ENCODE results near the gene ZNF726. TPM values are rescaled to one million over a fixed set of nuclear protein-coding genes. Genes with fewer than 3 reads are reported as not detected.
"Not testable (repeated sequence)": the region's sequence is repeated elsewhere in the genome, so short reads cannot be mapped to it uniquely, and the experiment has no call there.

ZNF726 gene
- total RNA-seq, 1 experiment from 2014 or later = 8.3 TPM

- DNase-seq (ENCODE audit: low read depth) = no peak
Measured at GRCh38 chr19:23943411-23943810, 28.7 kb downstream of the ZNF726 start.

DNA sequence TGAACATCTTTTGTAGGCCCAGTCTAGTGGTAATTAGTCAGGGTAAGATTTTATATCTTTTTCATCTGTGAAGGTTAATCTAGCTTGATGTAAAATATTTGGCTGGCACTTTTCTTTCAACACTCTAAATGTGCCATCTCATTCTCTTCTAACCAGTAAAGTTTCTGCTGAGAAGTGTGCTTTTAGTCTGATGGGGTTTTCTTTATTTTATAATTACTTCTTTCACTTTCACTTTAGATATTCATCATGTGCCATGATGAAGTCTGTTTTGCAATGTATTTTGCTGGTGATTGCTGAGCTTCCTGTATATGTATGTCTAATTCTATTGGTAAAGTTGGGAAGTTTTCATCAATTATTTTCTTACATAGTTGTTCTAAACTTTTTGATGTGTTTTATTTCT lies 31.9 kb downstream of the ZNF726 start:
- peak; percentile 11 for DNase-seq (ENCODE audit: low read depth)

DNA sequence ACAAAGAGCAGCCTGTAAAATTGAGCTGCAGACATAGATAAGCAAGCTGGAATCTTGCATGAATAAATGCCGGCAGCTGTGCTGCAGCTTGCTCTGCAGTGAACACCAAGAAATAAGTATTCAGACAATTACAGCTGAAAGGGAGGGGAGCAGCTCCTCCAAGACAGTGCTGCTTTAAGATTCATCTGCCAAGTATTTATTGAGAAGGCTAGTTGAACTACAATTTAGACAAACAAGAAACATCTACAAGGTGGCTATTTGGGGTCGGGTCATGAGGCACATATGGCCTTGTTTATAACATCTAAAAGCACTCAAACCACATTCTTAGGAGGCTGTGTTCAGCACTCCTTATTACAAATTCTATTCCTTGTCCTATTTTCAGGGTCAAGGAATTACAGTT lies 34.9 kb downstream of the ZNF726 start:
- no peak for DNase-seq (ENCODE audit: low read depth)

DNA sequence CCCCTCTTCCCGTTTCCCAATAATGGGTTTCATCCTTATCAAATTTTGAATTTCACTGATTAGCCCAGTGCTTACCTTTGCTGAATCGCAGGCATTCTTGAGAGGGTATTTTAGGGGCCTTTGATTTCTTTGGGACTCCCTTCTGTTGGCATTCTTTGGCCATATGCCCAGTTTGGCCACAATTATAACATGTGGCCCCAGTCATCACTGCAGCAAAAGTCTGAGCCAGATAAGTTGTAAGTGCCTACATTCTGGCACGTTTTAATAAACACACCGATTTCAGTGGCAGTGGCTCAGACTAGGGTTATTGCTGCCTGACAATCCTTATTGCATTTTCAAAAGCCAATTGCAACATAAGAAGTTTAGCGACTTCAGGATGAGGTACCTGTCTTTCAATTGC lies 41.4 kb downstream of the ZNF726 start:
- peak; percentile 60 for DNase-seq (ENCODE audit: low read depth)

GRCh38 chr19:23957660-23958281 lies 43.1 kb downstream of the ZNF726 start:
- DNase-seq (ENCODE audit: low read depth) = peak; percentile 91

- DNase-seq (ENCODE audit: low read depth) = not testable (repeated sequence)
Measured at GRCh38 chr19:23963396-23963795, 48.7 kb downstream of the ZNF726 start.

DNA sequence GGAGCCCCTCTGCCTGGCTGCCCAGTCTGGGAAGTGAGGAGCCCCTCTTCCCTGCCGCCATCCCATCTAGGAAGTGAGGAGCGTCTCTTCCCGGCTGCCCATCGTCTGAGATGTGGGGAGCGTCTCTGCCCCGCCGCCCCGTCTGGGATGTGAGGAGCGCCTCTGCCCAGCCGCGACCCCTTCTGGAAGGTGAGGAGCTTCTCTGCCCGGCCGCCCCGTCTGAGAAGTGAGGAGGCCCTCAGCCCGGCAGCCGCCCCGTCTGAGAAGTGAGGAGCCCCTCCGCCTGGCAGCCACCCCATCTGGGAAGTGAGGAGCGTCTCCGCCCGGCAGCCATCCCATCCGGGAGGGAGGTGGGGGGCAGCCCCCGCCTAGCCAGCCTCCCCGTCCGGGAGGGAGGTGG lies 49.2 kb downstream of the ZNF726 start:
- not testable (repeated sequence) for DNase-seq (ENCODE audit: low read depth)

- not testable (repeated sequence) for DNase-seq (ENCODE audit: low read depth)
Measured at GRCh38 chr19:23964334-23964733, 49.6 kb downstream of the ZNF726 start.

DNA sequence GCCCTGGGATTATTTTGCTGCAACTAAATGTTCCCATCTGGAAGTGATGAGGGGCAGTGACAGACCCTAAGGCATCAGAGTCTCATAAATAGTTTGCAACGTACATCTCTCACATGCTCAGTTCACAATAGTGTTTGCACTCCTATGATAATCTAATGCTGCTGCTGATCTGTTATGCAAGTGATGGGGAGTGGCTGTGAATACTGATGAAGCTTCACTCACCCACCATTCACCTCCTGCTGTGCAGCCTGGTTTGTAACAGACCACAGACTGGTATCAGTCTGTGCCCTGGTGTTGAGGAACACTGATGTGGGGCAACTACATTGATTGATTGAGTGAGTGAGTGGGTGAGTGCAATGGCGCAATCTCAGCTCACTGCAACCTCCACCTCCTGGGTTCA lies 54.9 kb downstream of the ZNF726 start:
- no peak for DNase-seq (ENCODE audit: low read depth)

GRCh38 chr19:23971598-23971997 lies 56.9 kb downstream of the ZNF726 start:
- no peak for DNase-seq (ENCODE audit: low read depth)

DNA sequence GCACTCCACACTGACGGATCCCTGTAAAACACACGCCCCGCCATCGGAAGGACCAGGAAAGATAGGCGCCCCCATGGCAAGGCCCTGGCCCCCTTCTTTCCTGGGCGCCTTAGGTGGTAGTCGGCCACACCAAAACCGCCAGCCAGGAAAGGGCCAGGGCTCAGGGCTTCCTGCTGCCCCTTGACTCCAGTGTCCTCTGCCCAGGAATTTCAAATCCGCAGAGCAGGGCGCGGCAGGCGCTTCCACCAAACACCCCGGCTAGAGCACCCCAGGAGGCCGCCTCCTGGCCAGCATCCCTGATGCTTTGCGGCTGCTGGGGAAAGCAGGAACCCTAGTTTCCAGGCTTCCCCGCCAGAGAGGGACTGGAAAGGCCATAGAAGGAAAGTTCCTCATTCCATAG lies 57.5 kb downstream of the ZNF726 start:
- DNase-seq (ENCODE audit: low read depth) = no peak

DNA sequence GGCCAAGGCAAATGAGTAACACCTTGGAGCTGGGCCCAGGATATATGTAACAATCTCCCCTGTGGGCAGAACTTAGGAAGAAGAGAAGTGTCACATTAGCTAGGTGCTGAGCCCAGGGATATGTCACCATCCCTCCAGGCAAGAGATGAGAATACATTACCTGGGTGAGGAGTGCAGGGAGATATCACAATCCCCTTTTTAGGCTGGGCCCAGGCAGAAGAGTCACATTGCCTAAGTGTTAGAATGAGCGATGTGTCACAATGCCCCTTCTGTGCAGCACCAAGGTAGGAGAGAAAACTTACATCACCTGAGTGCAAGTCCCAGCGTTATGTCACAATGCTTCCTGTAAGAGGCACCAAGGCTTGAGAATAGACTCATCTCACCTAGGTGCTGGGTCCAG lies 60.3 kb downstream of the ZNF726 start:
- DNase-seq (ENCODE audit: low read depth) = no peak

DNA sequence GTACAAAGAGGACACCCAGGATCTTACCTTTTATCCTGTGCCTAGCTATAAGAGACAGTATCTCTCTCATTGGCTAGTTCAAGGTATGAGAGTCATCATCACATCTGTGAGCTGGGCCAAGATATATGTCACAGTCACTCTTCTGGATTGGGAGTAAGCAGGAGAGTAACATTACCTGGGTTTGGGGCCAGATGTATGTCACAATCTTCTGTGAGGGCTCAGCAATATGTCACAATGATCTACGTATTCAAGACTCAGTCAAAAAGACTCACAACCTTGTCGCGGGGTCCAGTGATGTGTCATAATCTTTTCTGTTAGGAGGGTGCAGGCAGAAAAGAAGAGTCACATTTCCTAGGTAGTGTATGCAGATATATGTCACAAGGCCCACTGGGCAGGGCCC lies 61.9 kb downstream of the ZNF726 start:
- not testable (repeated sequence) for DNase-seq (ENCODE audit: low read depth)

DNA sequence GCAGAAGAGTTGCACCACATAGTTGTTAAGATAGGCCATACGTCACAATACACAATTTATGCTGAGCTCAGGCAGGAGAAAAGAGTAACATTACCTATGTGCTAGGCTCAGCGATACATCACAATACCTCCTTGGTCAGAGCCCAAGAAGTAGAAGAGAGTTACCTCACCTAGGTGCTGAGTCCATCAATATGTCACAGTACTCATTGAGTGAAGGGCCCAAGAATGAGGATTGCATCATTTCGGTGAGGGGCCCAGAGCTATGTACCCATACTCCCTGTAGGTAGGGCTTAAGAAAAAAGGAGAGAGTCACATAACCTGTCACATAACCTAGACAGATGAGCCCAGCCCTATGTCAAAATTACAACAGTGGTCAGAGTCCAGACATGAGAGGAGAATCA lies 62.6 kb downstream of the ZNF726 start:
- not testable (repeated sequence) for DNase-seq (ENCODE audit: low read depth)

DNA sequence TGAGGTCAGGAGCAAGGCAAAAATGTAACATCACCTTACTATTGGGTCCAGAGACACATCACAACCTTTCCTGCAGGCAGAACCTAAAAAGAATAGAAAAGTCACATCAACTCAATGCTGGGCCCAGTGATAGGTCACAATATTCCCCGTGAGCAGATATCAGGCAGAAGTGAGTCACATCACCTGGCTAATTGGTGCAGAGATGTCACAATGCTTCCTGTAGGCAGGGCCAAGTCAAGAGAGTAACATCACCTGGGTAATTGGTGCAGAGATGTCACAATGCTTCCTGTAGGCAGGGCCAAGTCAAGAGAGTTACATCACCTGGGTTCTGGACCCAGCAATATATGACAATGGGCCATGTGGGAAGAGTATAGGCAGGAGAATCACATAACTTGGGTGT lies 63.4 kb downstream of the ZNF726 start:
- no peak for DNase-seq (ENCODE audit: low read depth)

DNA sequence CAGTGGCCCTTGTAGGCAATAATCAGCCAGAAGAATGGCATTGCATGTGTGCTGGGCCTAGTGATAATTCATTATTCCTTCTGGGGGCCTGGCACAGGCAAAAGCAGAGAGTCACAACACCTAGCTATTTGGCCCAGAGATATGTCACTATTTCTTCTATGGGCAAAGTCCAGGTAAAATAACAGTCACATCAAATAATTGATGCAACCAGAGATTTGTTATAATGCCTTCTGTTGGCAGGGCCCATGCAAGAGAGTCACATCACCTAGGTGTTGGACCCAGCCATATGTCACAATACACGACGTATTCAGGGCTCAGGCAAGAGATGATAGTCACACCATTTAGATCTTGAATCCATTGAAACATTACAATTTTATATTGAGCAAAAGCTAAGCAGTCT lies 66.1 kb downstream of the ZNF726 start:
- no peak for DNase-seq (ENCODE audit: low read depth)

GRCh38 chr19:23981863-23982262 lies 67.2 kb downstream of the ZNF726 start:
- no peak for DNase-seq (ENCODE audit: low read depth)

DNA sequence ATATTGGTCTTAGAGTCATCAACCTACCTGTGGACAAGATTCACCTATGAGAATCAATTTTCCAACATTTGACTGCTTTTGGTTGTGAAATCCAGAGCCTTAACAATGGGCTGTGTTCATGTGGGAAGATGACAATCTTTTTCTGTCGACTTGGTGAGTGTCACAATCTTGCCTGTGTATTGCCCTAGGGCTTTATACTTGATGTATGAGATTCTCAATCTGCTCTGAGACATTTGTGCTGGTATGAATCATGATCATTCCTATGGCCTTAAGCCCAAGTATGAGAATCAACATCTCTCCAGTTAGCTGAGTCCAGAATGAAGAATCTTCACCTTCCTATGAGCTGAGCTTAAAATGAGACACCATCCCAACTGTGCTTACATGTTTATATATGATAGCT lies 68.7 kb downstream of the ZNF726 start:
- DNase-seq (ENCODE audit: low read depth) = no peak

Other genes starting within 250 kb of the ZNF726 start
- 14.1 and 18.4 TPM in 2 replicates for gene ZNF675, start 227.7 kb upstream of the ZNF726 start, total RNA-seq (2014; rRNA removed; shearing (Covaris generic))
- 2.3 and 3.8 TPM in 2 replicates for gene ZNF681, start 156.0 kb upstream of the ZNF726 start, total RNA-seq (2014; rRNA removed; shearing (Covaris generic))
- 11.4 and 12.5 TPM in 2 replicates for gene ZNF254, start 172.3 kb downstream of the ZNF726 start, total RNA-seq (2014; rRNA removed; shearing (Covaris generic))

Data from RPMI7951 (cell line).